Measurements from ENCODE around the gene DTNB.
"Not testable (repeated sequence)": the region's sequence is repeated elsewhere in the genome, so short reads cannot be mapped to it uniquely, and the experiment has no call there.

Gene DTNB

DNA sequence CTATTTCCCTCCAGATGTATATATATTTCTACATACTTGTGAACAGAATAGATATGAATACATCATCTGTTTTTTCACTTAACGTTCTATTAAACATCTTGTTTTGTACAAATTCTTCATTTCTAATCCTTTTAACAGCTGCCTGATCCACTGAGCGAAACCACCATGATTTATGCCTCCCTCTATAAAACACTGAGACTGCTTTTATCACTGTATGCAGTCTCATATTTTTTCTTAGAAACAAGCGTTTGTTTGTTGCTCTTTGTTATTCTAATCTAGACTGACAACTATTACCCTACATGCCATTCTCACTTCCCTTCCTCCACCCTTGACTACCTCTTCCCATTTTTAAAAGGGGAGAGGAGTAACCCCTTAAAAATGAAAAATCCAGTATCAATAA lies 88.2 kb downstream of the DTNB start:
- no peak for DNase-seq

- DNase-seq = no peak
These were observed 91.1 kb downstream of the DTNB start for GRCh38 chr2:25582077-25582830.

DNA sequence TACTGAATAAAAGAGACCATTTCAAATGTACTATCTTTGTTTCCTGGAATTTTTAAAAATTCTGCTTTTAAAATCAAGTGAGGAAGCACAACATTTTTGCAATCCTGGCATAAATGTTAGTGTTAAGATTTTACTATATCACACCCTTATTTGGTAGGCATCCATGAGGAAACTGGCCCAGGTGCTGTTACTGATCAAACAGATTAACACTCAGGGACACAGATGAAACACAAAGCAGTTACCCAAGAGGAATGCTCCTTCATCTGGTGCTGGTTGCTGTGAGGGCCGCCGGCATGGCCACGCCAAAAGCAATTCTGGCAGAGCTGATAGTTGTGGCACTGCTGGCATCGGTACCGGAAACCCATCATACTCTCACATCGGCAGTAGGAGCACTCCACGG lies 96.8 kb downstream of the DTNB start:
- no peak for DNase-seq

DNA sequence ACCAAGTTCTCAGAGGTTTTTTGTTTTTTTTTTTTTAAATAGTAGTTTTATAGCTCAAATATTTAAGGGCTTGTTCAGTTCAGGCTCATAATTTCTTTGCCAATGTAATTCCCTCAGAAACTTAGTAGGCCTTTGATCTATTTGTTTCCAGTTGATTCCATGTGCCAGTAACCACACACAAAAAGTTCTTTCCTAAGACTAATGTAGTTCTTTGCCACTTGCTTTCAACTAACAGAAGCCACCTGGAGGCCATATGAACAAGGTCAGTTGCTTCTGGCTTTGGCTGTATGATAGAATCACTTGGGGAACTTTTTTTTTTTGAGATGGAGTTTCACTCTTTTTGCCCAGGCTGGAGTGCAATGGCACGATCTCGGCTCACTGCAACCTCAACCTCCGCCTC lies 100.7 kb downstream of the DTNB start:
- no peak for DNase-seq

GRCh38 chr2:25570161-25570845 lies 103.1 kb downstream of the DTNB start:
- DNase-seq = no peak

DNA sequence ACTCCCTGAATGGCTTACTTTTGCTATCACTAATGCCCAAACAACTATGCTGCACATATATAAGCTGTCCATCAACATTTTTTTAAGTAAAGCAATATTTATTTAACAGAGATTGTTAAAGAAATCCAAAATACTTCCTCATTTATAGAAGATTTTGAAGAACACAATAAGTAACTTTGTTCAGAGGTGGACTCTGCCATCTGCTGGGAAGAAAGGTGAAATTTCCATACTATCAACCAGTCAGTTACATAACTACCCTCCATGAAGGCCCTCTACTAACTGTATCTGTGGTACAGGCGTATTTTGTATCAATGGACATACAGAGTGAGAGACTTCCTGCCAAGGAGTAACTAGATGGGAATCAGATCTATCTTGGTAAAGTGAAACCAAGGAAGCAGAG lies 106.0 kb downstream of the DTNB start:
- DNase-seq = no peak

DNA sequence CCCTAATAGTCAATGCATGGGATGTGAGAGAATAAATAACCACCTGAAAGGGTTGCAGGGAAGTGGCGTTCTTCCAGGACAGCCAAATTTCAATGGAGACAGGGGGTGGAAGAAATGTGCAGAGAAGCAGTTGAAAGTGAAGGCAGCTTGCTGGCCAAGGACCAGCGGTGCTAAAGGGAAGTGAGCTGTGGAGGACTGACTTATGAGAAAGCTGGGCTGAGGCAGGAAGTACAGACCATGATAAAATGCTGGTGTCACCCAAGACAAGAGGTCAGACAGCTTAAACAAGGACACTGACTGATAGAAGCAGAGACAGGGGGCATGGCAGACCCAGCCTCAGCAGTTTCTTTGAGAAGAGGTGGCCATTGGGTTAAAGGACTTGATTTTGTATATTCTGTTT lies 106.7 kb downstream of the DTNB start:
- DNase-seq = no peak

- DNase-seq = no peak
These were observed 107.3 kb downstream of the DTNB start for GRCh38 chr2:25566094-25566493.

GRCh38 chr2:25561136-25561850 lies 112.1 kb downstream of the DTNB start:
- no peak for DNase-seq

DNA sequence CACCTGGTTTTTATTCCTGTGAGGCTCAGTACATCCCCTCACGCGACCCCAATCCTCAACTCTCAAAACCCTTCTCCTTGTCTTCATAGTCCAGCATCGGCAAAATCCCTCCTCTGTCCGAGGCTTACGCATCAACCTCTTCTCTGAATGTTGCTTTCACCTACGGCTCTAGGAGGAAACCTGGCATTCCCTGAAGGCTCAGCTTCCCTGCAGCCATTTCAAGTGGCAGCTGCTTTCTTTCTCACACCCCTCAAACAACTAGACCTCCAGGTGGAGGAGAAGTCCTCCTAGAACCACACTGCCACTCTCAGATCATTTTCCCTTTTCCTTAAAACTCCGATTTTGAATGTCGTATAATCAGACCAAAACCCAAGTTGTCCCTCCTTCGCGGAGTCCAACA lies 114.2 kb downstream of the DTNB start:
- no peak for DNase-seq

DNA sequence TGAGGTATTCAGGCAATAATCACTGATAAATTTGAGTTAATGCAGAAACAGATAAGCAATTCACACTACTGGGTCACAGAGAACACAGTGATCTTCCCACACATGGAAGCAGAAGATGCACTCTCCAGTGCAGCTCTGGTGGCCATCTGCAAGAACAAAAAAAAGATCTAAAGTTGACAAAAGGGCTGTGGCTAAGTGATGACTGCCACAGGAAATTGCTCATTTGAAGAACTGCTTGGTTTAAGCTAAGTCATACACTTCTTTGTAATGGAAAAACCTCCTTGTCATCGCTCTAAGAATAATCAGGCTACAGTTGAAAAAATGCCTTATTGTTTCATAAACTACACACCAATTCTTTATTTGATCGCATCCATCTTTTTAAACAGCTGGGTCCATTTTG lies 115.1 kb downstream of the DTNB start:
- no peak for DNase-seq

DNA sequence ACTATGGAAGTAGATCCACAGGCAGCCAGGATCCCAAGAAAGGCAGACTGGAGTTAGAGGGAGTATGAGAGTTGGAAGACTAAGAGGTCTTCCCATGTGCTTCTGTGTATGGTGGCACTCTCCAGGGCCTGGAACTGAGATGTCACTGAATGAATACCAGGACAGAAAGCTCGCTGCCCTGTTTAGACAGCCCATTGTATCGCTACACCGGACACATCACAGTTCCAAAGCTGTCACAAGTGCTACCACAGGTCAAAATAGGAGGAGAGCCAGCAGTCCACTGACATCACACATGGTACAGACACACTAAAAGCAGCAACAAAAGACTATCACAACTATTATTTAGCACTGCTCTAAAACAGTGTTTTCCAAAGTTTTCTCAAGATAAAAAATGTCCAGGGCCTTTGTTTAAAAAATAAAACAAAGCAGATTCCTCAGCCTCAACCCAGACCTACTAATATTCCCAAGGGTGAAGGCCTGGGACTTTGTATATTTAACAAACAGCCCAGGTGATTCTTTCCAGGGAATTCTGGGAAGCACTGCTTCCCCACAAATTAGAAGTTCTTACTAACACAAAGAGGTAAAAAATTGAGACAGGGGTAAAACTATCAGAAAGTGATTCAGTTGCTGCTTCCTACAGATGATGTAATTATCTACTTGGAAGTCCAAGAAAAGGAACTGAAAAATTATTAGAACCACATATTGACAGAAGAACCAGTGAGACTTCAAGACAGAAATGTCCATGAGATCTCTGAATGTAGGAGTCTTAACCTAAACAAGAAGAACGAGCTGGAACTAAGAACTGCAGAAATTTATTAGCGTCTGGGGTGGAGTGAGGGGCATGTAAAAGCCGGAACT lies 116.0 kb downstream of the DTNB start:
- DNase-seq = no peak

DNA sequence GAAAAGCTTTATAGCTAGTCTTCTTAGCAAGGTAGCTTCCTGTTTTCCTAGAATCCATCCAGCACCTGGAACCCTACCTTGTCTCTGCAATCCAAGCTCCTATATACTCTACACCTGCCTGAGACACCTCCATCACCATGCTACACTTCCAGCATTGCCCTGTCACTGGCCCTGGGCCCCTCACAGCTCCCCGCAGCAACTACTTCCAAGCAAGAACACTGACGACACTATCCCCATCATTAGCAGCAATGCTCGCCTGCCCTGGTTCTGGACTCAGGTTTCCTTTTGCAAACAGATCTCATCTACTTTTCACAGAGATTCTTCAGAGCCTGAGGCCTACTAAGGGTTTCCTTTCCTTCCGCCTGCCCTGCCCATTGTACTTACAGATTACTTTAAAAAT lies 121.1 kb downstream of the DTNB start:
- no peak for DNase-seq

- no peak for DNase-seq
These were observed 122.1 kb downstream of the DTNB start for GRCh38 chr2:25551316-25551715.

DNA sequence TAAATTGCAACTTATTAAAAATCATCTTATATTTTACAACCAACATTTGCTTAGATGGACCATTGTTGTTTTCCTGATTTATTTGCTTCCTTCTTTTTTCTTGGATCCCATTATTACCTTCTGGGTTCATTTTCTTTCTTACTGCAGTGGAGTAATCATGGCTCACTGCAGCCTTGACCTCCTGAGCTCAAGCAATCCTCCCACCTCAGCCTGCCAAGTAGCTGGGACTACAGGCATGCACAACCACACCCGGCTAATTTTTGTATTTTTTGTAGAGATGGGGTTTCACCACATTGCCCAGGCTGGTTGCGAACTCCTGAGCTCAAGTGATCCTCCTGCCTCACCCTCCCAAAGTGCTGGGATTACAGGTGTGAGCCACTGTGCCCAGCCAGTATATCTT lies 123.8 kb downstream of the DTNB start:
- not testable (repeated sequence) for DNase-seq

GRCh38 chr2:25548601-25549000 lies 124.8 kb downstream of the DTNB start:
- DNase-seq = no peak

DNA sequence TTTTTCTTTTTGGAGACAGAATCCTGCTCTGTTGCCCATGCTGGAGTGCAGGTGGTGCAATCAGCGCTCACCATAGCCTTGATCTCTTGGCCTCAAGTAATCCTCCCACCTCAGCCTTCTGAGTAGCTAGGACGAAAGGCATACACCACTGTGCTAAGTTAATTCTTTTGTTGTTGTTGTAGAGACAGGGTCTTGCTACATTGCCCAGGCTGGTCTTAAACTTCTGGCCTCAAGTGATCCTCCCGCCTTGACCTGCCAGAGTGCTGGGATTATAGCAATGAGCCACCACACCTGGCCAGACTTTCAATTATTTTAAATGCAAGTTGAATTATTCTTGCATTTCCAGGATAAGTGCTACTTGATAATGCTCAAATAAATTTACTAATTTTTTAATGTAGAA lies 126.5 kb downstream of the DTNB start:
- DNase-seq = no peak

- DNase-seq = no peak
These were observed 127.5 kb downstream of the DTNB start for GRCh38 chr2:25545899-25546298.

DNA sequence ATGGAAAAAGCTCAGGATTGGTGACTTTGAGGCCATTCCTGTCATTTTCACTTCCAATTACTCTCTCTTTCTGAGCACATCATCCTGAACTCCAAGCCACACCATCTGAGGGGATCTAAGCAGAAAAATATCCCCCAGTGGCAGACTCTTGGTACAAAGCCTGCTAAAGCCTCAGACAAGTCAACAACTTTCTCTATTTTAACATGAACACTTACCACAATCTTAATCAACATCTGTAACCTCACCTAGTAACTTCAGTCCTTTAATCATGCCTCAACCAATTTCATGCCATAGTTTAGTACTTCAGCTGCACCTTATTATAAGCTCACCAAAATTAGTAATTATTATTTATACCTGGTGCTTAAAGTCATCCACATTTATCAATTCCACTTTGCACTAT lies 128.9 kb downstream of the DTNB start:
- no peak for DNase-seq

DNA sequence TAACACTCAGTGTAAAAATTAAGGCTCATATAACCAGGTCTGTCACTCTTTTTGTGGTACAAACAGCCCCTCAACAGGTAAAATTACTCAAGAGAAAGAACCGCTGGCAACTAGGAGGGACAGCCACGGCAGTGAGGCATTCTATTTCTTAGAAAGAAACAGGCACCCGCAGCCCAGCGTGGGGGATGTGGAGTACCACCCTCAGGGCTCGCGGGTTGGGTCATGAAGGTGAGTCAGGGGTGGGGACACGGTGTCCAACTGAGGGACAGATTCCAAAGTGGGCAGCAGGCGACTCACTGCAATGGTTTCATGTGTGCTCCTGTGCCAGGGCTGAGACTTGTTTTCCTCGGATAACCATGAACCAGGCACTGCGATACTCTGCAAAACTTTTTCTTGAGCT lies 129.4 kb downstream of the DTNB start:
- no peak for DNase-seq

DNA sequence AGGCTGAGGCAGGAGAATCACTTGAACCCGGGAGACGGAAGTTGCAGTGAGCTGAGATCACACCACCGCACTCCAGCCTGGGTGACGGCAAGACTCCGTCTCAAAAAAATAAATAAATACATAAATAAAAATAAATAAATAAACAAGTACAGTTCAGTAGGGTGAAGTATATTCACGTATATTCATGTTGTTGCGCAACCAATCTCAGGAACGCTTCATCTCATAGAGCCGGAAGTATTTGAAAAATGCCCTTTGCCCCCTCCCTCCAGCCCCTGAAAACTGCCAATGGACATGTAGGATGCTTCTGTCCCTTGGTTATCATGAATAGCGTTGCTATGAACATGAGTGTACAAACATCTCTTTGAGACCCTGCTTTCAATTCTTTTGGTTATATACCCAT lies 132.0 kb downstream of the DTNB start:
- DNase-seq = no peak

GRCh38 chr2:25539136-25539535 lies 134.2 kb downstream of the DTNB start:
- no peak for DNase-seq

GRCh38 chr2:25537526-25537925 lies 135.9 kb downstream of the DTNB start:
- no peak for DNase-seq

Measured in NCI-H1436 treated with DMSO at 0.1 percent for 48 hours (cell line).